Stimulated activated CD4-positive, alpha-beta T cell treated with anti-CD3 and anti-CD28 coated beads, Interleukin-2, amount 100 ng/mL, for 4 hours (primary cell): ENCODE measurements around the gene IQUB.
"Not testable (repeated sequence)": the region's sequence is repeated elsewhere in the genome, so short reads cannot be mapped to it uniquely, and the experiment has no call there.

ENCODE experiments used
- DNase-seq: peaks from one replicate; pipeline ENCODE4 v3.0.0-alpha.2; 2020; ENCODE audit warnings: low read depth

IQUB gene

DNA sequence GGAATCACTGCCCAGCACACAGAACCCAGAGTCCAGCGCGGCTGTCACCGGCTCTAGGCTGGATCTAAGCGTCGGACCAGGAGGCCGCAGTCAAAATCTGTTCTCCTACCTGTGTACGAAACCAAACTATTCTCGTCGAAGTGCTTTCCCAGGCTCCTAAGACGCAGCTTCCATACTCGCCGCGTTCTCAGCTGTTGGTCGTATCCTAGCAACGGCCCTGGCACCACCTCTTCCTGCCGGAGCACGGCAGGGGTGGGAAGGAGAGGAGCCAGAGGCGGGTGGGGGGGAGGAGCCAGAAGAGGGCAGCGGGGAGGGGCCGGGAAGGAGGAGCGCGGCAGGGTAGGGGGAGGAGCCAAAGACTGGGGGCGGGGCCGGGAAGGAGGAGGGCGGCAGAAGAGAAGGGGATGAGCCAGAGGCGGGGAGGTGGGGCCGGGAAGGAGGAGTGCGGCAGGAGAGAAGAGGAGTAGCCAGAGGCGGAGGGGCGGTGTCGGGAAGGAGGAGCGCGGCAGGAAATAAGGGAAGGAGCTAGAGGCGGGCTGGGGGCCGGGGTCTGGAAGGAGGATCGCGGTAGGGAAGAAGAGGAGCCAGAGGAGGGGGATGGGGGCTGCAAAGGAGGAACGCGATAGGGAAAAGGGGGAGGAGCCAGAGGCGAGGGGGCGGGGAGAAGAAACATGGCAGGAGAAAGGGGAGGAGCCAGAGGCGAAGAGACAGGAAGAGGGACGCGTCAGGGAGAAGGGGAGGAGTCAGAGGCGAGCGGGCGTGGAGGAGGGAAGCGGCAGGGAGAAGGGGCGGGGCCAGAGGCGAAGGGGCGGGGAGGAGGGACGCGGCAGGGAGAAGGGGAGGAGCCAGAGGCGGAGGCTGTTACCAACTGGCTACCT, at the start of gene IQUB:
Gene IQUB (minus strand): TSS at position 213 of the 878 bp plus-strand sequence. CDS start 22,255 bp downstream, outside the sequence.
- peak; percentile 94 for DNase-seq

DNA sequence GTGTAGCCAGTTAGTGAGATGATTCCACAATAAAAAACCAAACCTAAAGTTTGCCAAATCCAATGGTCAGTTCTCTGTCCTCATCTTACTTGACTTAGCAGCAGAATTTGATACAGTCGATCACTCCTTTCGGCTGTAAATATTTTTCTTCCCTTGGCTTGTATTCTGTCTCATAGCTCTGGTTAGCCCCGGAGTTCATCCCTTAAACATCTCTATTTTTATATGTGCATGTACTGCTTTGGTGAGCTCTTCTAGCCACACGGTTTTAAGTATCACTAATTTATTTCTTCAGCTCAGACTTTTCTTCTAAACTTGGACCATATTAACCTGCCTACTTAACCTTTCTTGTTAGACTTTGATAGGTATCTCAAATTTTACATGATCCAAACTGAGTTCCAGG, 49.4 kb upstream of the IQUB start:
- no peak for DNase-seq

DNA sequence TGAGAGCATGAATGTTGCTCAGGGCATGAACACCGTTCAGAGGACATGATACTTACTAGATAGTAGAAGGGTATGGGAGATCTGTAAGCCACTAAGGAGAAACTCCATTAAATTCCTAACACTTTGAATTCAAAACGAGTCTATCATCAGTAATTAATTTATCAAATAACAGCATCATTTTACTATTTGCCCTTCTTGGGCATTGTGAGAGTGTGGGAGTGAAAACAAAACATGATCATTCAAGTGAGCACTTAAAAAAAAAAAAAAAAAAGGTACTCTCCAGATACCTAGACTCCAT, 46.7 kb upstream of the IQUB start:
- DNase-seq: no peak

DNA sequence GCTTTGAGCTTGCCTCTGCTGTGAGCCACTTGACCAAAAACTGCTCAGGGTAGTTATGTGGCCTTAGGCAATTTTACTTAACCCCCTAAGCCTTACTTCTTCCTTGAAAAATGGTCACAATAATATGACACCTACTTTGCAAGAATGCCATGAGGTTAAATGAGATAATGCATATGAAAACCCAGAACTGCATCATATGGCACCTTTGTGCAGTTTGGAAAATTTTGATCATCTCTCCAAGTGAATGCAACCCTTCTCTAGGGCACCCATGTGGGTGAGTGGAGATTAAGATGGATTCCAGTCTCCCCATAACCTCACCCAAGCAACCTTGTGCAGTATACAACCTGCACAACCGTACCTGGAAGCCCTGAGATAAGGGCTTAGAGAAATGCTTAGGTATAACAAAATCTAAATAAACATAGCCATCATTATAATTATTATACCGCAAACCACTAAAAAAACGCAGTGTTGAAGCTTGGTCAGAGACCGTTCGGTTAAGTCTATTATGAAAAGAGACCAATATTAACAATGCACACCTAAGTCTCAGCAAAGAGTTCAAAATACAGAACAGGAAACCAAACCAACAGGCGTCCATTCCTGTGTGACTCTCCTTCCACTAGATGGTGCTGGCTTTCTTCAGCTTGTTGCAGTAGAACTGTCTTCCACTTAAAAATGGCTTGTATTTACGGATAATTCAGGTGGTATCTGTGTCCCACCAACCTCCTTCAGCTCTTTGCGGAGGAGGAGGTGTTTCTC, 46.2 kb upstream of the IQUB start:
- no peak for DNase-seq

DNA sequence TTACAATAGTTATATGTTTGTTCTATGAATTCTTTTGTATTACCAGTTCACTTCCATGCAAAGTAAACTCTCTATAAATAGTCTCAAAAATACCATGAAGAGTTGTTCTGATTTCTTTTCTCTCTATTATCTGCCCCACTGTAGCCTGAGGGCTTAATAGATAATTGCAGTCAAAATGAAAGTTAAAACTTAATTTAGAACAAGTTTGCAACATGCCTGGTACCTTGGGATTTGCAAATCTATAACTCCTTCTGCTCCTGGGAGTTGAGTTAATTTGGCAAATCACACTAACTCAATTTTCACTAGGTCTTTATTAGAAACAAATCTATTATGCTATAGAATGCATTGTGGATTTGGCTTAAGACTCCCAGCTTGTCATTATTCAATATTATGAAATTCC, 45.0 kb upstream of the IQUB start:
- DNase-seq: no peak

DNA sequence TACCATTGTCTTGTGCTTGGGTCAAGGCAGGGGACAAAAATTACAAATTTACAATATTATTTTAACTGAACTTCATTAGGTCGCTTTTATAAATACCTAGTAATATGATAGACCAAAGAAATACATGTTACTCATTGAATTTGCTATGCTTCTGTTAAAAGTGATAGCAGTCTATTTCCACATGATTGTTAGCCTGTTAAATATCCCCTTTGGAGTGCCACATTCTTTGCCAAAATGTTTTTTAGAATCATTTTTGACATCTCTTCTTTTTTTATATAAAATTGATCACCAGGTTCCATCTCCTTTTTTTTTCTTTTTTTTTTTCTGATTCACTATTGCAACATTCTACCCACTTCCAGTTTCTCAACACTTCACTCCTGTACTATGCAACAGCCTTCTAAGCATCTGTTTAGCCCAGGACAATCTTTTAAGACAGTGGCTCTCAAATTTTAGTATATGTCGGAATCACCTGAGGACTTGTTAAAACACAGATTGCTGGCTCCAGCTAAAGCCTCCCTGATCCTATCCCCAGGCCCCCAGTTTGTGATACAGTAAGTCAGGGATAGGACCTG, 39.6 kb upstream of the IQUB start:
- DNase-seq: no peak

DNA sequence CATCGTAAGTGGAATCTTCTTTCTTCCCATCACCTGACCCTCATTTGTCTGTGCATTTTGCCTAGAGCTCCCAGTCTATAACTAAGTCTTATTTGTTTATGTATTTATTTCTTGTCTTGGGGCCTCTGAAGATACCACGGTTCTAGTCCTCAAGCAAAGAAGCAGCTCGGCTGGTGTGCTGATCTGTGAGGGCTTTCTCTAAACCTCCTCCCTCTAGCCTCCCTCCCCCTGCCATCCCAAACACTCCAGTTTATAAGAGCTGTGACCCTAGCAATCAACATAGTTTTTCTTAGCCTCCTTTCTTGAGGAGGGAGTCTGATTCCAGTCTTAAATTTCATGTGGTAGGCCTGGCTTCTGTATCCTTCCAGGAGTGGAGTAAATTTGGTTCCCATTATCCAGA, 38.9 kb upstream of the IQUB start:
- DNase-seq: no peak

DNA sequence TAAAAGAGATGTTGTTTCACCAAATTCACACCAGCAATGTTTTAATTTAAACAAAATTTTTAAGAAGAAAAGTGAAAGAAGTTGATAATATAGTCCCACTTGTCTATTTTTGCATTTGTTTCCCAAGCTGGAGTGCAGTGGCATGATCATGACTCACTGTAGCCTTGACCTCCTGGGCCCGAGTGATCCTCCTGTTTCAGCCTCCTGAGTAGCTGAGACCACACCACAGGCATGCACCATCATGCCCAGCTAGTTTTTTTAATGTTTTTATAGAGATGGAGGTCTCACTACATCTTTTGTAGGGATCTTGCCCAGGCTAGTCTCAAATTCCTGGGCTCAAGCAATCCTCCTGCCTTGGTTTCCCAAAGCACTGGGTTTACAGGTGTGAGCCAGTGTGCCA, 37.3 kb upstream of the IQUB start:
- DNase-seq: no peak

DNA sequence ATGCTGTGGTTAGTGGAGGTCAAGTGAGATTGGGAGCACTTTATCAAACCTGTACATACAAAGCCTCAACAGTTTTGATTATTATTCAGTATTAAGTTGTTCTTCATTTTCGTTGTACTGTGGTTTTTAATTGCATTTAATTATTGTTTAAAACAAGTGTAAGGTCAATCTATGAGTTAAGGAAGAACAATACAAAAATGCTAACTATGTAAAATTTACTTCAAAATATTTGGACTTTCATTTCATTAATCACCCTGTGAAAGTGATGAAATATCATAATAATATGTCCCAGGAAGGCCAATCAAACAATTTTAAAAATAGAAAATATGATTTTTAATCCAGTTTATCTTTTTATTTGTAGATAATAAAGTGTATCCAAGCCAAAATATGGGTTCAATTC, 36.8 kb upstream of the IQUB start:
- DNase-seq: no peak

DNA sequence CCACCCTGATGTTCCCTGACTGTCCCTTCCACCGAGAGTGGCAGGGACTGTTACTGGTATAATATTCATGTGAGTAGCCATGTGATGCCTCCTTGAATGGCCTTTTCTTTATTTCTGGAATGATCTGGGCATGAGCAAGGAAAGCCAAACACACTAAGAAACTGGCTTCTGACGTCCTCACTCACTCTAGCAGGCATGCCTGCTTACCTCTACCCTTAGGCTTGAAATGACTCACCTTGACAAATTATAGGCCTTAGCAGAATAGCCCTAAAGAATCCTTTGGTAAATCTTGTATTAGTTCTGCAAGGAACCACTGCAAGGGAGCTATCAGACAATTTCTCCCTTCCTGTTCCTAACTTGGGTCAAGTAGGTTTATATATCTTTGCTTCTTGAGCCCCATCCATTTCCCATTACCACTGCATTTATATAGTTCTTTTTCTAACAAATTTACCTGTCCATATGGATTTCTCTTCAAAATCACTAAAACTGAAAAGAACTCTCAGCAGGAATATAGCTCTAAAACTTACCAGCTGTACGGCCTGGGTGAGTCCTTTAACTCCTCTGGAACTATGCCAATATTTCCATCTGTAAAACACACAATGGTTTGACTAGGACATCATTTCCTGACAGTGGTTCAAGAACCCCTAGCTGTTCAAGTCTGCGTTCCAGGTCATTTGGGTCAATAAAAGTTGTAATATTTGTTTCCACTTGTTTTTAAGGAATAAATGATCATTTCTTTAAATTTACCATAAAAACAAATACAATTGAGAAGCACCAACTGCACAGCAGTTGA, 36.2 kb upstream of the IQUB start:
- DNase-seq: no peak

DNA sequence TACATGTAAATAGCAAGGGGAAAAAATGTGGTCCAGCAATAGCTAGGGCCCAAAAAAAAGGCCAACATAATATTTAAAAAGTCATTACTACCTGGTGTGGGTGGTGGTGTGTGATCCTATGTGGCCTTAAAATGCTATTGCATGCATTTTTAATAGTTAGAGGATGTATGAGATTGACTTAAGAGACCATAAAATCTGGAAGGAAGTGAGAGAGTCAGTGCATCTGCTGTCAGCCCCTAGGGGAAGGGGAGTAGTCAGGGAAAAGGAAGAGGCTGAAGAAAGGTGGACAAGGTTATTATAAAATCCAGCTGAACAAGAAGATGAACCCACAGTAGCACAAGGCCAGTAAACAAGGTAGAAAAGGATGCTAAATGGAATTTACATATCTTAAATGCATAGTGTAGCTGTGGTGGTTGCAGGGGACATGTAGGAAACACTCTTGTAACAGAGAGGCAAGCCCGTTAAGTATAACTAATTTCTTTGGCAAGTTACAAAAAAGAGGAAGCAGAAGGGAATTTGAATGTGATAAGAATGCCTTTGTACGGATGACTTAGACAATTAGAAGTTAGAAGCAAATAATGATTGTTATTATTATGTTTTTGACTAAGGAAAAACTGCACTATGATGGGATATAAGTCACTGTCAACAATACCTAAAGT, 35.1 kb upstream of the IQUB start:
- no peak for DNase-seq

DNA sequence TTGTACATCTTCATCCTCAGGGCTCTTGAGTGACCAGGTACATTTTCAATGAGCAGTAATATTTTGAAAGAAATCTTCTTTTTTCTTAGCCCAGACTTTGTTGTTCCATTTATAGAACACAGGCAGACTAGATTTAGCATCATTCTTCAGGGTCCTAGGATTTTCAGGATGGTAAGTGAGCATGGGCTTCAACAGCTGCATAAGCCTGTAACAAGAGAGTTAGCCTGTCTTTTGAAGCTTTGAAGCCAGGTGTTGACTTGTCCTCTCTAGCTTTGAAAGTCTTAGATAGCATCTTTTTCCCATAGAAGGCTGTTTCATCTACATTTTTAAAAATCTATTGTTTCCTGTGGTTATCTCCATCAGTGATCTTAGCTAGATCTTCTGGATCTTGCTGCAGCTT, 27.7 kb upstream of the IQUB start:
- DNase-seq: no peak

DNA sequence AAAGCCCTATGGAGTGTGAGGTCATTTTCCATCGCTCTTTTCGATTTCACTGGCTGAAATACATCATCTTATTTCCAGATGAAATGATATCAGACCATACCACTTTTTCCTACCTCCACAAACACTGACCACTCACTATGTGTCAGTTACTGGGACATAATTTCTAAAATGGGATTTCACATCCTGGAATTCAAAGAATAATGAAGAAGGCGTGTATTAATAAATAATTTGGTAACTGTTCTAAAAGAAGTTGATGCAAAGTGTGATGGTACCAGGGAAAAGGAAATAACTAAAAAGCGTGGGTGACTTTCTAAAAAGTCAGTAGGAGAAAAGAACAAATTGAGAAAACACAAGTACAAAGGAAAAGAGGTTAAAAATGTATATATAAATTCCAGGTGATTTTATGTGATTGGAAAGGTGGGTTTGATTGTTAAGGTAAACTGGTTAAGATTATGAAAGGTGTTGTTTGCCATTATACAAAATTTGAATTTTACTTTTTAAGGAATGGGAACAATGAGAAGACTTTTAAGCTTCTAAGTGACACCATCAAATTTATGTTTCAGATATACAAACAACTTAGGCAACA, 24.0 kb upstream of the IQUB start:
- DNase-seq: no peak

DNA sequence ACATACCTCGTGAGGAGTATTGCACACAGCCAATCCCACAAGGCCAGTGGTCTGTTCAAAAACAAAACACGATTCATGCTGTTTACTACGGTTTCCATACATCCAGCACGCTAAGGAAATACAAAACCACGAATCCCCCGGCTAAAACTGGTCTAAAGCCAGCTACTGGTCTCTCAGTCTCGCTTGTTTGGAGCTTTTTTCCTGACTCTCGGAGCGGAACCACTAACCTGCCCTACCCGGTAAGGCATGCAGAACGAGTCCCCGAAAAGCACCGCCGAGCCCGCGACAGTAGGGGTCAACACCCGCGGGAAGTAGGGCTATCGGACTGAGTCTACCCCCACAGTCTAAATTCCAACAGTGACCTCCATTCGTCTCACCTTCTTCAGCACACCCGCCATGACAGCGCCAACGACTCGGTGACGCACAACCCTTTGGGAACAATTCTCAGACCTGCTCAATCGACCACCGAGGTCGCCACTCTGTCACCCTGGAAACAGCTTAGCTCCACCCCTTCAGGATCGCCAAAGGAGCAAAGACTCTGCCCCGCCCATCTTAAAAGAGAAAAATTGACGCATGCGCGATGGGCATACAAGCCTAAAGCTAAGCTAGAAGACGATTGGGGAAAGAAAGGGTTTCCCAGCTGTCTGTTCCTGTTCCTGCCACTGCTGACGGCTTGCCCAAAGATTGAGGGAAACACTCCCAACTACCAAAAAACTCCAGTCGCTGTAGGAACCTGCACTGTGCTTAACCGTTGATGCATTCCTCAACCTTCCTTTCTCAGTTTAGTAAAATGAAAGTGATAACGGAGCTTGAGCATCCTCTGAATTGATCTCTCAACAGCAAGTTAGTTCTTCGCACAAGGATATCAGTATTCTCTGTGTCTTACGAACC, 23.2 kb upstream of the IQUB start, which contains the start of gene NDUFA5:
Gene NDUFA5 (minus strand): TSS at position 421 of the 891 bp plus-strand sequence. CDS start 23 bp downstream, at position 398.
- peak; percentile 97 for DNase-seq

DNA sequence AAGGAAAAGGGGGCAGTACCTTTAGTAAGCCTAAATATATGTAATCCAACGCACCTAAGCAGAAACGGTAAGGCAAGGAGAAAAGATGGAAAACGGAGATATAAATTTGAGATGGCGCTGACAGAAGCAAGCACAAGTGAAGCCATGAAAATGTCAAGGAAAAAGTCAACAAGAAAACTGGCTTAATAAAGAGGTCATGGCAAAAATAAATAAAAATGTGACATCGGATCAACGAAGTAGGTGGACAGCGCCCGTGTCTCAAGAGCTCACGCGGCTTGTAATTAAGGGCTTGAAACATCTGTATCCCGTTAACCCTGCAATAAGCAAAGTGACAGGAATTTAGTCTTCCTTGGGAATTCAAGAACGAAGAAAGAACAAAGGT, 22.6 kb upstream of the IQUB start:
- no peak for DNase-seq

DNA sequence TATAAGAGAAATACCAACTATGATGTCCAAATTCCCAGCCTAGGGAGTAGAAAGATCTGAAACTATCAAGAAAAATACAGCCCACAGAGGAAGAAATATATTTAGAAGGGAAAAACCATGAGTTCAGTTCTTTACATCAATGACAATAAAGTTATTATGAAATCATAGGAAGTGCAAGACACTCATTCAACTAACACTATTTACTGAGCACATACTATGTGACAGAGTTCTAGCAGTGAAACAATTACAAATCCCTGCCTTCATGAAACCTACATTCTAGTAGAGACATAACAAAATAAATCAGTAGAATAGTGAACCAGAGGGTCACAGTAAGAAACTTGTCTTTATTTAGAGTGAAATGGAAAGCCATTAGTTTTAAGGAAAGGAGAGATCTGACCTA, 21.1 kb upstream of the IQUB start:
- DNase-seq: no peak

DNA sequence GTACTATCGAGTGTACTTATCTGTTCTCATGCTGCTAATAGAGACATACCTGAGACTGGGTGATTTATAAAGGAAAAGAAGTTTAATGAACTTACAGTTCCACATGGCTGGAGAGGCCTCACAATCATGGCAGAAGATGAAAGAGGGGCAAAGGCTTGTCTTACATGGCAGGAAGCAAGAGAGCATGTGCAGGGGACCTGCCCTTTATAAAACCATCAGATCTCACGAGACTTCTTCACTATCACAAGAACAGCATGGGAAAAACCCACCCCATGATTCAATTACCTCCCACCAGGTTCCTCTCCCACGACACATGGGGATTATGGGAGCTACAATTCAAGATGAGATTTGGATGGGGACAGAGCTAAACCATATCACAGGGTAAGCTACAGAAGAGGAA, 18.8 kb upstream of the IQUB start:
- DNase-seq: no peak

DNA sequence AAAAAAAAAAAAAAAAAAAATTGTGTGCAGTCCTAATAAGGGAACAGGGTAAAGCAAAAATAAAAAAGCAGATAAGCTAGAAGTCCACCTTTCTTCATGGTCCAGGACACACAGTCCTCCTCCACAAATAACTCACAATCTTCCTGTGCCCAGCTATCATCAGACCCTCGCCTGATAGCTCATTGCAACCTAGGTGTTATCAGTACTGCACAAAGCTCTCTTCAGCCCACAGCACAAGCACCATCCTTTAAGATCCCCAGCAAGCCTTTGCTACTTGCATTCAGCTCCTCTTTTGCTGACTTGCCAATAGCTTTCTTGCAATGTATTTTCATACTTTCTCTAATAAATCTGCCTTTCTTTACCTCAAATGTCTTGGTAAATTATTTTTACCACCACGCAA, 18.2 kb upstream of the IQUB start:
- no peak for DNase-seq

DNA sequence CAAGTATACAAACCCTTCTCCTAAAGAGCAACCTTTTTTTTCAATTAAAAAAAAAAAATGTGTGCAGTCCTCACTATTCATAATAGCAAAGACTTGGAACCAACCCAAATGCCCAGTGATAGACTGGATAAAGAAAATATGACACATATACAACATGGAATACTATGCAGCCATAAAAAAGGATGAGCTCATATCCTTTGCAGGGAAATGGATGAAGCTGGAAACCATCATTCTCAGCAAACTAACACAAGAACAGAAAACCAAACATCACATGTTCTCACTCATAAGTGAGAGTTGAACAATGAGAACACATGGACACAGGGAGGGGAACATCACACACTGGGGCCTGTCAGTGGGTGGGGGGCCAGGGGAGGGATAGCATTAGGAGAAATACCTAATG, 17.7 kb upstream of the IQUB start:
- not testable (repeated sequence) for DNase-seq

DNA sequence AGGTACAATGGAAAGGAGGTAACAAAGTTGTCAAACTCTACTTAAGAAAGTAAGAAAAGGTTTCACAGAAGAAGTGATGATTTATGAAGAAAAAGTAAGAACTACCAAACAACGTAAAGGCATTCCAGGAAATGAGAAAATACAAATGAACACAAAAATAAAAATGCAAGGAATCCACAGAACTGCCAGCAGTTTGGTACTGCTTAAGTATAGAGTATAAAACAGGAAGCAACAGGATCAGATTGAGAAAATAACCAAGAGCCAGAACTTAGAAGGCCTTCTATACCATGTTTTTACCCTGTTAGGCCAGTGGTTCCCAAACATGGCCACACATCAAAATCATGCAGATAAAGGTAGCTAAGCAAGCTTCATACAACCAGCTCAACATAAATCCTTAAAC, 14.0 kb upstream of the IQUB start:
- no peak for DNase-seq
